Fibroblast of mammary gland (primary cell): ENCODE measurements around the gene ZBTB7C.

Source experiments
- DNase-seq: peaks from one replicate; pipeline ENCODE4 v3.0.0-alpha.2; 2010; ENCODE audit warnings: low read depth
- H3K4me3 ChIP-seq: 2 replicates; pipeline ENCODE4 v1.5.1; 2011; ENCODE audit warnings: low read depth, mild to moderate bottlenecking, low read length, moderate library complexity; ENCODE audit not compliant: control insufficient read depth
- CTCF ChIP-seq: conservative IDR thresholded peaks from 2 replicates; pipeline ENCODE4 v1.5.1; 2011; ENCODE audit warnings: low read depth, low read length, inconsistent platforms; ENCODE audit not compliant: control insufficient read depth, insufficient read depth

Gene ZBTB7C

GRCh38 chr18:48364146-48364545, 45.0 kb downstream of the ZBTB7C start:
- TF ChIP-seq CTCF: no peak
- H3K4me3 ChIP-seq: no peak overlapping the region
- DNase-seq: no peak

GRCh38 chr18:48363175-48363574, 46.0 kb downstream of the ZBTB7C start:
- DNase-seq: no peak
- no peak for TF ChIP-seq CTCF
- no peak overlapping the region for H3K4me3 ChIP-seq

- TF ChIP-seq CTCF: no peak
- H3K4me3 ChIP-seq: no peak overlapping the region
- no peak for DNase-seq
Observed at GRCh38 chr18:48361801-48362200, 47.4 kb downstream of the ZBTB7C start.

GRCh38 chr18:48360376-48361021, 48.7 kb downstream of the ZBTB7C start:
- H3K4me3 ChIP-seq: no peak overlapping the region
- no peak for DNase-seq
- no peak for TF ChIP-seq CTCF

- TF ChIP-seq CTCF: no peak
Observed at GRCh38 chr18:48359626-48360025, 49.6 kb downstream of the ZBTB7C start.

GRCh38 chr18:48358868-48359267, 50.3 kb downstream of the ZBTB7C start:
- H3K4me3 ChIP-seq: no peak overlapping the region
- no peak for DNase-seq
- no peak for TF ChIP-seq CTCF

More at GRCh38 chr18:48359626-48360025, 49.6 kb downstream of the ZBTB7C start:
- DNase-seq: no peak
- H3K4me3 ChIP-seq: no peak overlapping the region
